HUES6 (cell line): ENCODE results near the gene PRR15L.

Source experiments
- H3K27ac ChIP-seq: 2 replicates; pipeline ENCODE4 v1.7.0; 2013; ENCODE audit warnings: low read depth, mild to moderate bottlenecking, low read length, inconsistent platforms
- H3K27me3 ChIP-seq: 2 replicates; pipeline ENCODE4 v1.6.1; 2013; ENCODE audit warnings: low read length; ENCODE audit not compliant: control insufficient read depth, insufficient read depth
- H3K36me3 ChIP-seq: 2 replicates; pipeline ENCODE4 v1.6.1; 2013; ENCODE audit warnings: low read length; ENCODE audit not compliant: control insufficient read depth, insufficient read depth
- H3K4me1 ChIP-seq: 2 replicates; pipeline ENCODE4 v1.6.1; 2013; ENCODE audit warnings: low read length; ENCODE audit not compliant: control insufficient read depth, insufficient read depth
- H3K4me3 ChIP-seq: 2 replicates; pipeline ENCODE4 v1.5.1; 2013; ENCODE audit warnings: low read depth, low read length
- H3K9ac ChIP-seq: one replicate; pipeline ENCODE4 v1.6.1; 2013; ENCODE audit warnings: mild to moderate bottlenecking, low read length
- H3K9me3 ChIP-seq: 2 replicates; pipeline ENCODE4 v1.6.1; 2013; ENCODE audit warnings: low read depth, low read length; ENCODE audit not compliant: control insufficient read depth, insufficient read depth

PRR15L gene

GRCh38 chr17:47987240-47987835 lies 29.7 kb upstream of the PRR15L start:
- H3K27ac ChIP-seq = no peak overlapping the region
- H3K9ac ChIP-seq = no peak overlapping the region
- no peak overlapping the region for H3K4me3 ChIP-seq
- no peaks in the 10 kb centered on the region for H3K9me3 ChIP-seq
- peaks cover 31% of the 10 kb centered on the region for H3K4me1 ChIP-seq
- H3K36me3 ChIP-seq = peaks cover 19% of the 10 kb centered on the region
- no peaks in the 10 kb centered on the region for H3K27me3 ChIP-seq

- no peak overlapping the region for H3K27ac ChIP-seq
- no peak overlapping the region for H3K9ac ChIP-seq
- no peak overlapping the region for H3K4me3 ChIP-seq
- H3K27me3 ChIP-seq = no peaks in the 10 kb centered on the region
- H3K36me3 ChIP-seq = peaks cover 28% of the 10 kb centered on the region
- H3K4me1 ChIP-seq = peaks cover 23% of the 10 kb centered on the region
- no peaks in the 10 kb centered on the region for H3K9me3 ChIP-seq
These were observed 28.8 kb upstream of the PRR15L start for GRCh38 chr17:47986520-47986919.

GRCh38 chr17:47983492-47984223 lies 26.0 kb upstream of the PRR15L start:
- Histone ChIP-seq H3K4me3 (no peak overlapping the region), H3K4me1 (peaks cover 12% of the 10 kb centered on the region), H3K27ac (no peak overlapping the region), H3K9me3 (no peaks in the 10 kb centered on the region), H3K36me3 (peaks cover 56% of the 10 kb centered on the region), H3K9ac (no peak overlapping the region), H3K27me3 (no peaks in the 10 kb centered on the region)

- Histone ChIP-seq H3K9me3 (no peaks in the 10 kb centered on the region), H3K4me3 (no peak overlapping the region), H3K36me3 (peaks cover 59% of the 10 kb centered on the region), H3K27ac (no peak overlapping the region), H3K9ac (no peak overlapping the region), H3K4me1 (peaks cover 9% of the 10 kb centered on the region), H3K27me3 (no peaks in the 10 kb centered on the region)
These were observed 25.1 kb upstream of the PRR15L start for GRCh38 chr17:47982645-47983390.

- Histone ChIP-seq H3K4me1 (peaks cover 3% of the 10 kb centered on the region), H3K4me3 (no peak overlapping the region), H3K9me3 (no peaks in the 10 kb centered on the region), H3K9ac (no peak overlapping the region), H3K27me3 (no peaks in the 10 kb centered on the region), H3K27ac (no peak overlapping the region), H3K36me3 (peaks cover 64% of the 10 kb centered on the region)
These were observed 24.5 kb upstream of the PRR15L start for GRCh38 chr17:47982091-47982617.

GRCh38 chr17:47981462-47981861 lies 23.8 kb upstream of the PRR15L start:
- Histone ChIP-seq H3K4me1 (no peaks in the 10 kb centered on the region), H3K4me3 (no peak overlapping the region)

GRCh38 chr17:47980541-47980940 lies 22.9 kb upstream of the PRR15L start:
- Histone ChIP-seq H3K36me3 (peaks cover 77% of the 10 kb centered on the region), H3K4me3 (no peak overlapping the region), H3K9me3 (no peaks in the 10 kb centered on the region), H3K9ac (no peak overlapping the region), H3K27ac (no peak overlapping the region), H3K27me3 (no peaks in the 10 kb centered on the region), H3K4me1 (no peaks in the 10 kb centered on the region)

More at GRCh38 chr17:47981462-47981861, 23.8 kb upstream of the PRR15L start:
- no peaks in the 10 kb centered on the region for H3K9me3 ChIP-seq
- H3K9ac ChIP-seq = no peak overlapping the region
- H3K27ac ChIP-seq = no peak overlapping the region
- peaks cover 68% of the 10 kb centered on the region for H3K36me3 ChIP-seq
- H3K27me3 ChIP-seq = no peaks in the 10 kb centered on the region

- Histone ChIP-seq H3K27ac (no peak overlapping the region), H3K4me3 (no peak overlapping the region), H3K9ac (no peak overlapping the region), H3K36me3 (peaks cover 88% of the 10 kb centered on the region), H3K27me3 (no peaks in the 10 kb centered on the region), H3K4me1 (no peaks in the 10 kb centered on the region), H3K9me3 (no peaks in the 10 kb centered on the region)
These were observed 20.6 kb upstream of the PRR15L start for GRCh38 chr17:47978324-47978723.

- no peak overlapping the region for H3K27ac ChIP-seq
- no peaks in the 10 kb centered on the region for H3K27me3 ChIP-seq
- no peak overlapping the region for H3K9ac ChIP-seq
- H3K36me3 ChIP-seq = peaks cover 69% of the 10 kb centered on the region
- H3K9me3 ChIP-seq = no peaks in the 10 kb centered on the region
- no peak overlapping the region for H3K4me3 ChIP-seq
- H3K4me1 ChIP-seq = peaks cover 4% of the 10 kb centered on the region
These were observed 18.1 kb upstream of the PRR15L start for GRCh38 chr17:47975823-47976205.

GRCh38 chr17:47975189-47975822 lies 17.6 kb upstream of the PRR15L start:
- Histone ChIP-seq H3K9ac (no peak overlapping the region), H3K4me3 (no peak overlapping the region), H3K36me3 (peaks cover 64% of the 10 kb centered on the region), H3K9me3 (no peaks in the 10 kb centered on the region), H3K27me3 (no peaks in the 10 kb centered on the region), H3K27ac (no peak overlapping the region), H3K4me1 (peaks cover 6% of the 10 kb centered on the region)
